Measurements from ENCODE around the gene MUC12. TPM values are rescaled to one million over a fixed set of nuclear protein-coding genes. Genes with fewer than 3 reads are reported as not detected.

The MUC12 gene
- total and polyA plus RNA-seq, 2 of the 4 experiments (the other 2 are of a cell fraction) = 4.0 TPM; not detected in 1

DNA sequence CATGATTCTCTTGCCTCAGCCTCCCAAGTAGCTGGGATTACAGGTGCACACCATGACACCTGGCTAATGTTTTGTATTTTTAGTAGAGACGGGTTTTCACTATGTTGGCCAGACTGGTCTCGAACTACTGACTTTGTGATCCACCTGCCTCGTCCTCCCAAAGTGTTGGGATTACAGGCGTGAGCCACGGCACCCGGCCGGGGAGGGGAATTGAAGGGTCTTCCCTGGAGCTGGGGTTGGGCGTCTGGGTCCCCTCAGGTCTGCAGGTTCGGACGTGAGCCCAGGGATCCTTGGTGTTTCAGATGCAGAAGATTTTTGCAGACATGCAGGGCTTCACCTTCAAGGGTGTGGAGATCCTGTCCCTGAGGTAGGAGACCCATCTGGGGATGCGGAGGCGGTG lies 6.0 kb upstream of the MUC12 start:
- H3K27me3 ChIP-seq (ENCODE audit: control insufficient read depth, insufficient read depth, low read length) = peaks cover 68% of the 10 kb centered on the region
- in situ Hi-C loops (cut with MboI; ENCODE audit: low sequenced_read_pairs) = loop anchor here (25.0 kb wide), 1 partner anchor 499 kb away; no protein-coding TSS in a partner anchor
- dilution Hi-C loops (cut with HindIII; ENCODE audit: low sequenced_read_pairs, unreplicated experiment) = no loop called here

More for the DNA sequence above, 6.0 kb upstream of the MUC12 start:
- no peaks in the 10 kb centered on the region for H3K36me3 ChIP-seq (ENCODE audit: control insufficient read depth, insufficient read depth, low read length)
- ChIA-PET CTCF (interaction anchor here (0.6 kb wide), 1 partner anchor 821 kb away, joined by 3 read pairs; no protein-coding TSS in a partner anchor), POLR2A (ENCODE audit: unreplicated experiment) (no interaction called here)
- H2AK9ac ChIP-seq (replicated peaks; ENCODE audit: low read depth, low read length, poor library complexity) = no peak overlapping the region
- H2BK120ac ChIP-seq (ENCODE audit: low read depth, low read length) = no peak overlapping the region
- no peak overlapping the region for H3K4me2 ChIP-seq (ENCODE audit: low read depth, low read length)
- H3K18ac ChIP-seq (ENCODE audit: low read depth, low read length) = no peak overlapping the region
- WGBS, 2 experiments (ENCODE audit: extremely low coverage in 2 of 2, insufficient read length in 1 of 2) = 75% methylated on average over 7 of the region's 12 CpGs; no CpG with 5 or more reads in 1 of the 2 experiments
- H3K9me1 ChIP-seq (ENCODE audit: insufficient read depth, low read length) = no peaks in the 10 kb centered on the region
- H4K20me1 ChIP-seq (ENCODE audit: insufficient read depth, low read length) = no peaks in the 10 kb centered on the region
- H3K4ac ChIP-seq (ENCODE audit: low read depth, low read length) = no peak overlapping the region
- no peak overlapping the region for H4K91ac ChIP-seq (ENCODE audit: insufficient read depth, low read depth, low read length)
- no peak overlapping the region for H2AK5ac ChIP-seq (ENCODE audit: low read depth, low read length)
- H3K56ac ChIP-seq (ENCODE audit: extremely low read depth, insufficient read depth, low read length) = no peak overlapping the region
- H3K9me3 ChIP-seq (ENCODE audit: control insufficient read depth, insufficient read depth, low read length) = no peaks in the 10 kb centered on the region; the same call in 1 of the 2 replicates
- H2BK20ac ChIP-seq (ENCODE audit: low read depth, low read length) = no peak overlapping the region
- no peak overlapping the region for H4K5ac ChIP-seq (ENCODE audit: low read depth, low read length)
- BruUV-seq (replicated peaks) = no TSS peak
- H3K79me1 ChIP-seq (ENCODE audit: low read depth in 1 of 2, low read length in 2 of 2) = no peaks in the 10 kb centered on the region
- H3K14ac ChIP-seq (replicated peaks; ENCODE audit: low read depth, low read length) = no peak overlapping the region
- intact Hi-C loops (cut with micrococcal nuclease) = no loop called here
- no peak overlapping the region for H2AFZ ChIP-seq (replicated peaks; ENCODE audit: low read length, poor library complexity)
- H3K4me1 ChIP-seq (ENCODE audit: control insufficient read depth, insufficient read depth, low read length) = no peaks in the 10 kb centered on the region
- H3K27ac ChIP-seq (ENCODE audit: insufficient read depth, low read length) = no peak overlapping the region
- H2BK5ac ChIP-seq (ENCODE audit: low read depth, low read length, poor library complexity, severe bottlenecking) = no peak overlapping the region
- H3K4me3 ChIP-seq (ENCODE audit: insufficient read depth, low read depth, low read length) = no peak overlapping the region
- no peak overlapping the region for H3K9ac ChIP-seq (ENCODE audit: low read depth, low read length)
- H3K23ac ChIP-seq (ENCODE audit: low read depth, low read length) = no peak overlapping the region
- TF ChIP-seq USF2 (IDR thresholded peaks at IDR 0.05; ENCODE audit: low read depth, low read length) = no peak
- no peak for TF ChIP-seq NFE2L2 (IDR thresholded peaks at IDR 0.05; ENCODE audit: low read depth, low read length)
- TF ChIP-seq RCOR1 (IDR thresholded peaks at IDR 0.05; ENCODE audit: insufficient replicate concordance, low read length) = no peak
- no peak for TF ChIP-seq CHD1 (IDR thresholded peaks at IDR 0.05; ENCODE audit: low read depth, low read length)
- no peak for TF ChIP-seq ELK1 (IDR thresholded peaks at IDR 0.05; ENCODE audit: borderline replicate concordance, low read depth, low read length)
- no peak for TF ChIP-seq RAD21 (IDR thresholded peaks at IDR 0.05; ENCODE audit: low read length)
- TF ChIP-seq FOS (IDR thresholded peaks at IDR 0.05; ENCODE audit: low read depth, low read length) = no peak
- TF ChIP-seq CTCF (conservative IDR thresholded peaks at IDR 0.05; ENCODE audit: low read depth, low read length) = no peak
- no peak for TF ChIP-seq MAZ (IDR thresholded peaks at IDR 0.05; ENCODE audit: borderline replicate concordance, low read depth, low read length)
- TF ChIP-seq POLR2A (IDR thresholded peaks at IDR 0.05; ENCODE audit: low read depth, low read length) = no peak
- no peak for TF ChIP-seq MAFK (IDR thresholded peaks at IDR 0.05; ENCODE audit: low read depth, low read length)
- TF ChIP-seq SMC3 (IDR thresholded peaks at IDR 0.05; ENCODE audit: low read depth, low read length) = no peak
- no peak for TF ChIP-seq BHLHE40 (IDR thresholded peaks at IDR 0.05; ENCODE audit: low read depth, low read length)
- no peak for TF ChIP-seq MXI1 (IDR thresholded peaks at IDR 0.05; ENCODE audit: borderline replicate concordance, low read depth, low read length)
- TF ChIP-seq CEBPB (IDR thresholded peaks at IDR 0.05; ENCODE audit: low read depth, low read length) = no peak
- TF ChIP-seq RFX5 (IDR thresholded peaks at IDR 0.05; ENCODE audit: low read depth, low read length) = no peak
- no peak for ATAC-seq (ENCODE audit: low read depth)
- H2BK15ac ChIP-seq (ENCODE audit: low read depth, low read length) = no peak overlapping the region
- DNase-seq = no peak
- H4K8ac ChIP-seq (ENCODE audit: low read depth in 2 of 2, low read length in 2 of 2) = no peak overlapping the region

All from IMR-90 (cell line).